Head of caudate nucleus (tissue), 42 donors: ENCODE measurements around the gene EFTUD2.
"Not testable (repeated sequence)": the region's sequence is repeated elsewhere in the genome, so short reads cannot be mapped to it uniquely, and the experiment has no call there.

Experiments used
- DNase-seq, 42 donors: peaks; one replicate each; pipeline versions ENCODE4 v3.0.0 to v3.0.0-alpha.2; 2020 to 2021; ENCODE audit warnings: mixed read lengths in 7 of 42
- intact Hi-C: fragments of 100-400 bp; cut with DNase I; formaldehyde crosslinking; loops from one replicate; pipeline ENCODE4 v1.15.0; 2022

The EFTUD2 gene

DNA sequence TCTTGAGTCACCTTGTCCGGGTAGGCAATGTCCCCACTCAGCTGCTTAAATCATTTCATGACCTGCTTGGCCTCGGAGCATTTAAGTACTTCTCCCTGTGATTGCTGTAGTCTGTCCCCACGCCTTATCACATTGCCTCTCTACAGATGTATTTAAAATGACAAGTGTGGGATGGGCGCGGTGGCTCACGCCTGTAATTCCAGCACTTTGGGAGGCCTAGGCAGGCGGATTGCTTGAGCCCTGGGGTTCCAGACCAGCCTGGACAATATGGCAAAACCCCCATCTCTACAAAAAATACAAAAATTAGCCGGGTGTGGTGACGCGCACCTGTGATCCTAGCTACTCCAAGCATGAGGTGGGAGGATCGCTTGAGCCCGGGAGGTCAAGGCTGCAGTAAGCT is 67.9 kb downstream of the EFTUD2 start:
- intact Hi-C loops, result no loop called here
- no peak for DNase-seq

DNA sequence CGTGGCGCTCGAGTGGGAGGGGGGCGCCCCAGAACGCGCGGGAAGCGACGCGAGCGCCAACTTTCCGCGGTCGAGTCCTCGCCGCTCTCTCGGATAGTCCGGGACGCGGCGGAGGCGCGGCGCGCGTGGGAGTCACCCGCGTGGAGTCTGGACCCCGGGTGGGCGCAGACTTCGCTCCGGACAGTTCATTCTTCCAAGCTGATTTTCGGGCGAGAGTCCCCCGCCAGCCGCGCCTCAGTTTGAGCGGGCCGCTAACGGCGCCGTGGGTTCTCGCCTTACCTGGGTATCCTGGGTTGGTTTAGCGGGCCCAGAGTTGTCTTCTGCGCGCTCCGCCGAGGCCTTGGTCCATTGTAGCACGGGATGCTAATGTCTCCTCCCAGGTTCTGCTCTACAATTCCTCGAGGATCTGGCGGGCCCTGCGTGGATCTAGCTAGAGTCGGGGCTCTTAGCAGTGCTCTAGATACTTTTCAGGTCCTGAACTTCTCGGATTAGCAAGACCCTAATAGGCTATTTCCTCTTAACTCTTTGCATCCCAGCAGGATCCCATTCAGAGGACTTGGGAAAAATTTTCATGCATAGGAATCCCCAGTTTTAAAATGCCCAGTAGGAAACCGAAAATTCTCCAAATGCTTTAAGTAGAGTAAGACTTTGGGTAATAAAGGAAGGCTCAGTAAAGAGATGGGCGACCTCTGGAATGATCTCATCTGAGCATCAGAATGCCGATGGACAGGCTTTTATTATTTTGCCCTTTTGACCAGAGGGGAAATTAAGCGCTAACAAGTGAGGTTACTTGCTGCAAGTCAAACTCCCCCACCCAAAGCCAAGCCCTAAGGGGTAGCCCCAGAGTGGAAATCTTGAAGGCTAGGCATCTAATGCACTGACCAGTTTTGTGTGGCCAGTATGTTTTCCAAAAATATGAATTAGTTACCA is 68.6 kb downstream of the EFTUD2 start:
- DNase-seq, result peak in 23 of 42 donors; percentile 10 to 50 (median 18)
- intact Hi-C loops, result no loop called here

DNA sequence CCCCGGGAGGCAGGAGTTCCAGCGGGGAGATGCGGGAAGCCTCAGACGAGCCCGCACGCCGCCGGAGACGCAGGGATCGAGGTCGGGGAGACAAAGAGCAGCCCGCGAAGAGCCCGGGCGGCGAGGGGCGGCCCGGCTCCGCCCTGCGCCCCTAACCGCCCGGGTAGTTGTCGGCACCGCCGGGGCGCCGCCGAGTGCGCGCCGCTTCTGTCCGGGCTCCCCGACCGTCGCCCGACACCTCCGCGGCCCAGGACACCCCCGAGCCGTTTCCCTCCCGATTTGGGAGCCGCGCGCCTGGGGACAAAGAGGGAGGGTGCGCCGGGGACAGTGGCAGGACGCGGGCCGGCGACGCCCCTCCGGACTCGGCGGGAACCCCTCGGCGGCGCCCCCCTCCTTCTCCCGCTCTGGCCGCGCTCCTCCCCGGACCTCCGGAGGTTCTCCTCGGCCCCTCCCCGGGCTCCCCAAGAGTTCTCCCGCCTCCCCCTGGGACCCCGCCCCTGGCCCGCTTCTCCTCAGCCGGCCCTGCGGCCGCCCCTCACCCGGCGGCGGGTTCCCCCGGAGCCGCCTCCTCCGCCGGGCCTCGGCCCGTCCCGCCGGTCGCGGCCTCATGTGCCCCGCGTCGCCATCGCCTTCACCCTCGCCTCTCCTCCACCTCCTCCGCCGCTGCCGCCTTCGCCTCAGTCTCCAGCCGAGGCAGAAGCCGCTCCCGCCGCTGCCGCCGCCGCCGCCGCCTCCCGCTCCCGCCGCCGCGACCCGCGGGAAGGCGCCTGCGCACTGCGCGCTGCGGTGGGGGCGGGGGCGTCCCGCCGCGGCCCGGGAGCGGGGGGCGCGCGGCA is 69.5 kb downstream of the EFTUD2 start, which contains the start of gene GJC1:
TSS of gene GJC1 (minus strand) at position 765 of the 836 bp plus-strand sequence. CDS start 24,470 bp downstream, outside the sequence.
- intact Hi-C loops, result no loop called here
- DNase-seq, result peak in 26 of 42 donors; percentile 4 to 60 (median 22)

DNA sequence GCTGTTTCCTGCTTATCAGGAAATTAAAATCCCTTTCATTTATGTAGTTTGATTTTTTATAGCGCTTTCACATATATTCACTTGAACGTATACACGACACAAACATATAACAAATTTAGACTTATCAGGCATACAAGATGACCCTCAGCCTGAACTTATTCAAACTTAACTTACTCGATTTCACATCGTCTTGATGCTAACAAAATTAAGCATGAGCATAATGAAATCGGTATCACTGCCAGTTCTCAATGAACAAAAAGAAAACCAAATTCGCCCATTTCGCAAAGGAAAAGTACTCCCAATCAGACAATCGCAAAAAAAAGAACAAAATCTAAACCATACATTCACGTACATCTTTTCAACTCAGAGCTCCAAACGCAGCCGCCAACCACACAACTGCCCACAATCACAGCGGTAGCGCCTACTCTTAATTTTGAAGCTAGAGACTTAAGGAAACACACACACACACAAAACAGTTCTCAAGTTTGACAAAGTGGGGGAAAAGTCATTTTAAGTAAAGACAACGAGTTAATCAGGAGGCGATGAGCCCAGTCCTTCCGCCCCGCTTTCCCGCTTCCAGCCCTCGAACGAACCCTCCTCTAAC is 70.2 kb downstream of the EFTUD2 start:
- intact Hi-C loops, result no loop called here
- peak in 1 of 42 donors; percentile 8 for DNase-seq

DNA sequence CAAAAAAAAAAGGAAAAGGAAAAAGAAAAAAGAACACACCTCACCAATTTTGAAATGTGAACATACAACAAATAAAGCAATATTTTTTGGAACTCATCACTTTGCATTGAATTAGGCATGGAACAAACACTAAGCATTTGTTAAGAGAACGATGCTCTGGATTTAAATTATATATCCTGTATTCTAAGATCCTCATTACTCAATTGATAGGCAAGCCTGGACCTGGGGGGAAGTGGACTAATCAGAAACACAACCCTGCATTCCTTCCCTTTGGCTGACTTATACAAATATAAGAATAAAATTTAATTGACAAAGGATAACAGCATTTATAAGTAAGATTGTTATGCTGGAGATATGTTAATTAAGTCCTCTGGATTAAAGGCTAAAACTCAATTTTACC is 71.4 kb downstream of the EFTUD2 start:
- intact Hi-C loops, result no loop called here
- no peak for DNase-seq

DNA sequence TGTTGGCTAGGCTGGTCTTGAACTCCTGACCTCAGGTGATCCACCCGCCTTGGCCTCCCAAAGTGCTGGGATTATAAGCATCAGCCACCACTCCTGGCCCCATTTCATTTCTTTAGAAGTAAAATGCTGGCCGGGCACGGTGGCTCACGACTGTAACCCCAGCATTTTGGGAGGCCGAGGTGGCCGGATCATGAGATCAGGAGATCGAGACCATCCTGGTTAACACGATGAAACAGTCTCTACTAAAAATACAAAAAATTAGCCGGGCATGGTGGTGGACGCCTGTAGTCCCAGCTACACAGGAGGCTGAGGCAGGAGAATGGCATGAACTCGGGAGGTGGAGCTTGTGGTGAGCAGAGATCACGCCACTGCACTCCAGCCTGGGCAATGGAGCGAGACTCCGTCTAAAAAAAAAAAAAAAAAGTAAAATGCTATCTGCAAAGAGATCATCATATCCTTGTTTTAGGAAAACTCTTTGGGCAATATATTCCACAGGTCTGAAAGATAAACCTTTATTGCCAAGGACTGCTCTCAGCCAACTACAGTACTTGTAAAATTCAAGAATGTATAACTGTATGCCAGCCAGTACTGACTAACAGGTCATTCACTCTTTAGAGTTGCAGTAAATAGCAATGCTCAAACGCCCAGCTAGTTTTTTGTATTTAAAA is 73.0 kb downstream of the EFTUD2 start:
- DNase-seq, result no peak
- intact Hi-C loops, result no loop called here

DNA sequence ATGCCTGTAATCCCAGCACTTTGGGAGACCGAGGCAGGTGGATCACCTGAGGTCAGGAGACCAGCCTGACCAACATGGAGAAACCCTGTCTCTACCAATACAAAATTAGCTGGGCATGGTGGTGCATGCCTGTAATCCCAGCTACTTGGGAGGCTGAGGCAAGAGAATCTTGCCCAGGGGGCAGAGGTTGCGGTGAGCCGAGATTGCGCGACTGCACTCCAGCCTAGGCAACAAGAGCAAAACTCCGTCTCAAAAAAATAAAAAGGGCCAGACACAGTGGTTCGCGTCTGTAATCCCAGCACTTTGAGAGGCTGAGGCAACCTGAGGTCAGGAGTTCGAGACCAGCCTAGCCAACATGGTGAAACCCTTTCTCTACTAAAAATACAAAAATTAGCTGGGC is 74.0 kb downstream of the EFTUD2 start:
- DNase-seq, intact Hi-C loops: not testable (repeated sequence)

DNA sequence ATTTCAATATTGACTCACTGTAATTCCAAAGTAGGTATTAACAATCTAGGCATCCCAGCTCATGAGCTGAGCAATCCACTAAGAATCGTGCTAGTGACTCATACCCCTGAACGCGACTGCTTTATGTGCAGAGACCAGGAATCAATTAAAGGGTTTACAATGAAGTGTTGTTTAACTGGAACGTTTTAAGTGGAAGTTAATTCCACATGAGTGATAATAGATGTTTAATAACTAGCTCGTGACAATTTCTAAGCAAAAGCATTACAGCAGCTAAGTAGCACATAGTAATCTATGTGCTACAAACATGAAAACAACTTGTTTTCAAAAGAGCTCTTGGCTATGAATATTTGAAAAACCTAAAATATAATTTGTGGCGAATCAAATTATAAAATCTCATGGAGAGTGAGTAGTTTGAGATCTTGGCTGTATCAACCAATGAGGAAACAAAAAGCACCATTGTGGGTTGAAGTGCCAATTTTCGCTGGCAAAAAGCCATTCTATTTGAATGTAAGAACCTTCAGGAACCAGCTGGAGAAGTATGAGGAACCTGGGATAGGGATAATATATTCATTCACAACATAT is 78.5 kb downstream of the EFTUD2 start:
- DNase-seq, result peak in 5 of 42 donors; percentile 3 to 48 (median 11)
- intact Hi-C loops, result no loop called here

DNA sequence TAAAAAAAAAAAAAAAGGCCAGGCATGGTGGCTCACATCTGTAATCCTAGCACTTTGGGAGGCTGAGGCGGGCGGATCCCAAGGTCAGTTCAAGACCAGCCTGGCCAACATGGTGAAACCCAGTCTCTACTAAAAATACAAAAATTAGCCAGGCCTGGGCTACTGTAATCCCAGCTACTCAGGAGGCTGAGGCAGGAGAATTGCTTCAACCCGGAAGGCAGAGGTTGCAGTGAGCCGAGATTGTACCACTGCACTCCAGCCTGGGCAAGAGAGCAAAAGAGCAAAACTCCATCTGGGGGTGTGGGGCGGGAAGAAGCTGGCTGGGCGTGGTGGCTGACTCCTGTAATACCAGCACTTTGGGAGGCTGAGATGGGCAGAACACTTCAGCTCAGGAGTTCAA is 80.7 kb downstream of the EFTUD2 start:
- DNase-seq, result peak in 1 of 42 donors; percentile 16
- intact Hi-C loops, result not testable (repeated sequence)

DNA sequence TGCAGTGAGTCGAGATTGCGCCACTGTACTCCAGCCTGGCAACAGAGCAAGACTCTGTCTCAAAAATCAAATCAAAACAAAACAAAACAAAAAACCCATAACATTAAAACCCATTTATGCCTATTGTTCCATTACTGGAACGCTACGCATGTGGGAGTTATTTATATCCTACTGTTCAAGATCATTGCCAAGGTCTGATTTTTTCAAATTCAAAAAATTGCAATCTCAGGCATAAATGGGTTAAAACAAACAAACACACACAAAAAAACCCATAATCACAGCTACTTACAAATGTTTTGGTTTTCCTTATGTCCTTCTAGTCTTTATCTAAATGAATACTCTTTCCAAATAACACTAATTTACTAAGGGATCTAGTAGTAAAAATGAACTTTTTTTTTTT is 87.0 kb downstream of the EFTUD2 start:
- intact Hi-C loops, result no loop called here
- no peak for DNase-seq

DNA sequence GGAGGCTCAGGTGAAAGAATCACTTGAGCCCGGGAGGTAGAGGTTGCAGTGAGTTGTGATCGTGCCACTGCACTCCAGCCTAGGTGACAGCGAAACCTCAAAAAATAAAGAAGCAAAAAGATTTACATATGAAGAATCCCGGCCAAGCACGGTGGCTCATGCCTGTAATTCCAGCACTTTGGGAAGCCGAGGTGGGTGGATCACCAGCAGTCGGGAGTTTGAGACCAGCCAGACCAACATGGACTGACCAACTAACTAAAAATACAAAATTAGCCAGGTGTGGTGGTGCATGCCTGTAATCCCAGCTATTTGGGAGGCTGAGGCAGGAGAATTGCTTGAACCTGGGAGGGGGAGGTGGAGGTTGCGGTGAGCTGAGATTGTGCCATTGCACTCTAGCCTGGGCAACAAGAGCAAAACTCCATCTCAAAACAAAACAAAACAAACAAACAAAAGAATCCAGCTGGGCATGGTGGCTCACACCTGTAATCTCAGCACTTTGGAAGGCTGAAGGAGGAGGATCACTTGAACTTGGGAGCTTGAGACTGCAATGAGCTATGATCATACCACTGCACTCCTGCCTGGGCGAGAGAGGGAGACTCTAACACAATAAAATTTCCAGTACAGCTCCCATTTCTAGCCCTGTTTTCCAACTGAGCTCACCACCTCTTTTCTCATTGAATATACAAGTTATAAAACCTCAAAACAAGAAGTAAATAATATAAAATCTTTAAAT is 90.4 kb downstream of the EFTUD2 start:
- intact Hi-C loops, DNase-seq: not testable (repeated sequence)

DNA sequence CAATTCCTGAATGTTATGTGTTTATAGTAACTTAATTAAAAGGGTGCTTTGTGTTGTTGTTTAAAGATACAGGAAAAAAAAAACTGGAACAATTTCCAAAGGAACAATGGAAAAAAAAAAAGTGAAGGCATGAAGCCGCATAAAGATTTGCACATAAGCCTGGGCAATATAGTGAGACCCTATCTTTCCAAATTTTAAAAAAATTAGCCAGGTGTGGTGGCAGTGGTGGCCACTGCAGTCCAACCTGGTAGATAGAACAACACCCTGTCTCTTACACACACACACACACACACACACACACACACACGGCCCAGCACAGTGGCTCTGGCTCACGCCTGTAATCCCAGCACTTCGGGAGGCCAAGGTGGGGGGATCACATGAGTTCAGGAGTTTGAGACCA is 91.1 kb downstream of the EFTUD2 start:
- intact Hi-C loops, result no loop called here
- no peak for DNase-seq

DNA sequence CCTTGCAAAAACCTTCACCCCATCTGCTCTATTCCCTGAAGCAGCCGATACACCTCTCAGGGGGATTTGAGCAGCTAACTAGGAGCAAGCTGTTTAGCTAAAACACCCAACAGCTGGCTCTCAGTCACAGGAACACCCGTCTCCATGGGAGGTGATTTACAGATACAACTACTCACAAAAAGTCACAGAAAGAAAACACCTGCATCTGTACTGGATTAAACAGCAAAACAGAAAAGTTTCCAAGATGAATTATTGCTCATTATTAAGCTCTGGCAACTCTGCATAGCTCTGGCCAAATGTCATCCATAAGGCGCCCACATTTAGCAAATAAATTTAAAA is 91.5 kb downstream of the EFTUD2 start:
- intact Hi-C loops, result no loop called here
- DNase-seq, result no peak

DNA sequence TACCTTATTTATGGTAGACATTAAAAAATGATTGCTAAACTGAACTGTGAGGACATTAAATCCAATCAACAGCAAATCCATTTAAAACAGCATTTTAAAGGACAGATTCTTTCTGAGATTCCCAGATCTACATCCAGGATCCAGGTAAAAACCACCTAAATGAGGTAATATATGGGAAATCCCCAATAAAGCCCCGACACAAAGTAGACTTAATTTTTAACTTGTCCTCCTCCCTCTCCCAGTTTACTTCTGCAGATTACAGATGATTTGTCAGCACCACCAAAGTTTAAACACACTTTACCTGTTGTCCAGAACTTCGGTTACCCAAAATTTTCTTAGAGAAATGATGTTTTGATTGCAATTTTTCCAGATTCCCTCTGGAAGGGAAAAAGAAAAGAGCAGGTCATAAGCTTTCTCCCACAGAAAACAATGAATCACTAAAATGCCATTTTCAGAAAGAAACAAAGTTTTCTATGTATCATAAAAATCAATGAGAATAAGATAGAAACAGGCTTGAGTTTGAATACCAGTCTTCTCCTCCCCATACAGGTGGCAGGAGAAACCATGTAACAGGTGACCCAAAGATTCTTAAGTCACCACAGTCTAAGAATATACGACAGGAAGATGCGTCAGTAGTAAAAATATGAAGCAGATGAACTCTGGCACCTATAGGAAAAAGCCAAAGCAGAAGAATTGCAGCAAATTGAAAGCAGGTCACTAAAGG is 92.0 kb downstream of the EFTUD2 start:
- DNase-seq, result no peak
- intact Hi-C loops, result no loop called here

DNA sequence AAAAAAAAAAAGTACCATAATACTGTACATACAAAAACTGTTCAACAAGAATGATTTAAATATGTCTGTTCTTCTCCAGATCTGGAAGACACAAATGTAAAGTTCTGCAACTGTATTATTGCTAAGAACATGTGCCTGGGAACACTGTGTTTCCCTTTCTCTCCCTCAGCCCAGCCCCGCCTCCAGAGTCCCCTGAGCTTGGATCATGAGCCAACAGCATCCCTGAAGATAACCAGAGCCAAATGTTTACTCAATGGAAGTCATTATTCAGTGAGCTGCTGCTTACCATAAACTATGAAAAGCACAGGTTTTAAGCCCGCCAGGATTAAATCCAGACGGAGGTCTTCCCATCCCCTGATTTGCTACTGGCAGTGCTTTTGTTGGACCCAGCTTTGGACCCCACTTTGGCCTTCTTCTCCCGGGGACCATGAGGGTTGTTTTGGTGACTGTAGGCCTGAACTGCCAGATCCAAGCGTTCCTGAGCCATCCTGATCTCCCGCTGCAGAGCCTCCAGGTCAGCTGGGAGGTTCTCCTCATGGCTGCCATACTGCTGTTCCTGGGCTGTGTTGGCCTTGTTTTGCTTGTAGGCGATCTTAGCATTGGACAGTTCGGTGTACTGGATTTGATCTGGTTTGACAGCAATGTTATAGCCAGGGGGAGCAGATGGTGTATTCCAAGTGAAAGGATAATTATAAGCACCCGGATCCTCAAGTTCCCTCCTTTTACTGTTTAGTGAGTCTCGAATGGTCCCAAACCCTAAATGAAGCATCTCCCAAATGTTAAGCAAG is 94.7 kb downstream of the EFTUD2 start:
- intact Hi-C loops, result no loop called here
- no peak for DNase-seq

DNA sequence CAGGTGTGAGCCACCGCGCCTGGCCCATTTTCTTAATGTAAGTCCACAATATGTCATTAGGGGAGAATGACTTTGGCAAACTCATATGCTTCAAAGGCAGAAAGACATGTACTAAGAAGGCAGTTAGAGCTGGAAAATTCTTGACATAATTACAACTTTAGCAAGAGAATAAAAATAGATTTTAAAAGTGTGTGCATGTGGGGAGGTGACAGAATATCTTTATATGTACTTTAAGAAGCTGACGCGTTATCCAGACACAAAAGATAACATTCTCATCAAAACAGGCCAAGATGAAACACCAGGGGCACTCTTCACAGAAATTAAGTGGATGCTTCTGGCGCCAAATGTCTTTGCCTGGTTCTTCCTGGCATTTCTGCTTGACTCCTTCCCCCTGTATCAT is 97.4 kb downstream of the EFTUD2 start:
- peak in 1 of 42 donors; percentile 15 for DNase-seq
- intact Hi-C loops, result no loop called here
